OCI-LY3 (cell line): ENCODE measurements around the gene FMO5.

ENCODE experiments used
- CTCF ChIP-seq: fragments of 200-600, 300-600 bp; sonication (generic); IDR thresholded peaks from 2 replicates; pipeline ENCODE4 v1.5.1; 2014; ENCODE audit warnings: antibody characterized with exemption, low read length, low read depth
- EZH2phosphoT487 ChIP-seq: fragments of 200-600 bp; shearing (Covaris generic); IDR thresholded peaks from 2 replicates; pipeline ENCODE4 v1.6.1; 2018; ENCODE audit warnings: antibody characterized with exemption, mixed run types, low read depth

GRCh38 chr1:147246910-147247655 lies 21.9 kb upstream of the FMO5 start:
- TF ChIP-seq CTCF (no peak), EZH2phosphoT487 (no peak)
